Epidermal melanocyte (primary cell): ENCODE results near the gene DYRK1A.

ENCODE experiments used
- DNase-seq: peaks from one replicate; pipeline ENCODE4 v3.0.0; 2011; ENCODE audit warnings: low spot score; ENCODE audit not compliant: insufficient read length

The DYRK1A gene

GRCh38 chr21:37384416-37384815 lies 17.8 kb downstream of the DYRK1A start:
- no peak for DNase-seq

DNA sequence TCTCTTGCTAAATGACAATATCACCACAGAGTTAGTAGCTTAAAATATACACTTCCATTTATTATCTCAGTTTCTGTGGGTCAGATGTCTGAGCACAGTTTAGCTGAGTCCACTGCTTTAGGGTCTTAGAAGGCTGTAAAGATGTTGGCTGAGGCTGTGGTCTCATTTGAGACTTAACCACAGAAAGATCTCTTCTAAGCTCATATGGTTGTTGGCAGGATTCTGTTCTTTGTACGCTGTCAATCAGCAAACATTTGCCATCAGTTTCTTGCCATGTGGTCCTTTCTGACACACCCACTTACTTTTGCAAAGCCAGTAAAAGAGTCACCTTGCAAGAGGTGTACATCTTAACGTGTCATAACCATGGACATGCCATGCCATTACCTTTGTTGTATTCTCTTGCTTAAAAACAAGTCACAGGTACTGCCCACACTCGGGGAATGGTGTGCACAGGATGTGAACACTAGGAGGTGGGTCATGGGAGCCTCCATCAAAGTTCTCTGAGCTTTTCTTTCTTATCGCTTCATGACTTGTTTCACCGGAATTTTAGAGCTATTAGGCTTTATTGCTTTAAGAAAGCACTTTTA lies 18.7 kb downstream of the DYRK1A start:
- DNase-seq = no peak

- no peak for DNase-seq
Measured at GRCh38 chr21:37386151-37386550, 19.6 kb downstream of the DYRK1A start.

DNA sequence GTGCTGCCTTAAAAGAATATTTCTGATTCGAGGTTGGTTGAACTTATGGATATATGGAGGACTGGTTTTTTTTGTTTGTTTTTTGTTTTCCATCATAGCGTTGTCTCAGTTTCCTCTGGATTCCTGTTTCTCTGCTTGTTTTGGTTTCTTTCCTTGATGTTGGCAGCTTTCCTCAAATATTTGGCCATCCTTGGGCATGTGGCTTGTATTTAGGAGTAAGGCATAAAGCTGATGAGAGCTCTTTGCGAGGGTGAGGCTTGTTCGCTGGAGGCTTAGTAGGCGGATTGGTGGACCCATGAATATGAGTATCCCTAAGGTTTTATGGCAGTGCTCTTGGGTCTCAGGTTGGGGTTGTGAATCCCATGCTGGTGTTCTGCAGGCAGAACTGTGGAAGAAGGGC lies 22.9 kb downstream of the DYRK1A start:
- DNase-seq = no peak

- no peak for DNase-seq
Measured at GRCh38 chr21:37391666-37392065, 25.1 kb downstream of the DYRK1A start.

DNA sequence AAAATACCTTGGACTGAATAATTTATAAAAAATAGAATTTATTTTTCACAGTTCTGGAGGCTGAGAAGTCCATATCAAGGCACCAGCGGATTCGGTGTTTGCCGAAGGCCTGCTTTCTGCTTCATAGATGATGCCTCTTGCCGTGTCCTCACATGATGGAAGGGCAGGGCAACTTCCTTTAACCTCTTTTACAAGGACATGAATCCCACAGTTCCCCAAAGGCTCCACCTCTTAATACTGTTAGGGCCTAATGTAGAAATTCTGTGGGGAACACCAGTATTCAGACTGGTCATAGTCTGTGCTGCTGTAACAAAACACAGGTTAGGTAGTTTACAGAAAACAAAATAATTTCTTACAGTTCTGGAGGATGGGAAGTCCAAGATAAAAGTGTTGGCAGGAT lies 25.9 kb downstream of the DYRK1A start:
- no peak for DNase-seq

- DNase-seq = no peak
Measured at GRCh38 chr21:37393030-37393429, 26.5 kb downstream of the DYRK1A start.

GRCh38 chr21:37393786-37394185 lies 27.2 kb downstream of the DYRK1A start:
- DNase-seq = no peak

GRCh38 chr21:37395961-37396360 lies 29.4 kb downstream of the DYRK1A start:
- no peak for DNase-seq

- no peak for DNase-seq
Measured at GRCh38 chr21:37396855-37397254, 30.3 kb downstream of the DYRK1A start.

DNA sequence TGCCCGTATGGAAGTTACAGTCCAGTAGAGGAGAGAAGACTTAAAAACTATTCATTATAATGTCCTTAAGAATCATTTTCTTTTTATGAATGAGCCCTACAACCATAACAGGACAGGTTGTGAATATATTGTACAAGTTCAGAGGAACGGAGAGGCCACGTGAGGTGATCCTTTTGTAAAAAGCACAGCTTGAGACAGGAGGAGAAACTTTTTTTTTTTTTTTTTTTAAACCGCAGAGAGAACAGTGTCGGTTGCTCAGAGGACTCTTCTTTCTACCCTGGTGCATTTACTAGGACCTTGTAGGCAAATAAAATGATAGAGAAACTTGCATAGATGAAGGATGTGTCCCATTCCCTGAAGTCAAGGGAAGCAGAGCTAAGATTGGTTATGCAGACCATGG lies 32.1 kb downstream of the DYRK1A start:
- no peak for DNase-seq

DNA sequence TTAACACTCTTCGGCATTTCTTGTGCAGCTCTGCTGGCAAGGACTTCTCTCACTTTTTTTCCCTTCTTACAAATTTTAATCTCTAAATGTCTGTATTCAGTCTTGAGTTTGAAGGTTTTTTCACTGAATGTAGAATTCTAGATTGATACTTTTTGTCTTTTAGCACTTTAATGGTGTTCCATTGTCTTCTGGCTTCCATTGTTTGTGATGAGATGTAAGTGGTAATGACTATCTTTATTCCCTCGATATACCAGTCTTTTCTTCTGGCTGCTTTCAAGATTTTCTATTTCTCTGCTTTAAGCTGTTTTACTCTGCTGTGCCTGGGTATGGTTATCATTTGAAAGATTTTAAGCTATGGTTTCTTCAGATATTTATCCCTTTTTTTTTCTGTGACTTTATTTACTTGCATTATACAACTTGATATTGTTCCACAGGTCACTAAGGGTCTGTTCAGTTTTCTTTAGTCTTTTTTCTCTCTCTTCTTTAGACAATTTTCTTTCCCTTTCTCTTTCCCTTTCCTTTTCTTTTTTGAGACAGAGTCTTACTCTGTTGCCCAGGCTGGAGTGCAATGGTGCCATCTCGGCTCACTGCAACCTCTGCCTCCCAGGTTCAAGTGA lies 35.8 kb downstream of the DYRK1A start:
- no peak for DNase-seq

GRCh38 chr21:37405629-37406028 lies 39.1 kb downstream of the DYRK1A start:
- DNase-seq = no peak

DNA sequence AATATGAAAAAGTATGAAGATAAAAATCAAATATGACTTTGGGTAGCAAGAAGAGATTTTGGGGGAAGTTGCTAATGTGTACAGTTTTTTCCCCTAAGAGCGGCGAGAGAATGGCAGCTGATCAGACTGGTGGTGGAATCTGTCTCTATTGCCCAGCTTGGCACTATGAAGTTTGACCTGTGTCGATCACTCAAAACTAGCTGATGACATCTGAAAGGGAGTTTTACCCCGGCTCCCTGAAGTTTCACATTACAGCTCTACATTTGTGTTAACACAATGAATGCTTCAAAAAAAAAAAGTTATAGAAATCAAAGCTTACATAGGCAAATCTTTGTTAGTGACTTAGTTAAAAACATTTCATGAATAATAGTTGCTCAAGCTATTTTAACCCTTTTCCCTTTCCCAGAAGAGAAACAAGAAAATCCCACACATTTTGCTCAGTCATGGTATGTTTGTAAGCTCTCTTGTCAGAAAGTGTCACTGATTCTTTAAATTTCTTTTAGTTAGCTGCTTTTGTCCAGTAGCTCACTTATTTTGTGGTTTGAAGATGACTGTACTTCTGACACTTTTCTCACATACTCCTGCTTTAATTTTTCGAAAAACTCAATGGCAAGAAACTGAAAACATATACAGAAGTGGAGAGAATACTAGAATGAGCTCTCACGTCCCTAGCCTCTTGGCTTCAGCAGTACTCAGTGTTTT lies 41.3 kb downstream of the DYRK1A start:
- DNase-seq = no peak

- no peak for DNase-seq
Measured at GRCh38 chr21:37408464-37409193, 42.1 kb downstream of the DYRK1A start.

DNA sequence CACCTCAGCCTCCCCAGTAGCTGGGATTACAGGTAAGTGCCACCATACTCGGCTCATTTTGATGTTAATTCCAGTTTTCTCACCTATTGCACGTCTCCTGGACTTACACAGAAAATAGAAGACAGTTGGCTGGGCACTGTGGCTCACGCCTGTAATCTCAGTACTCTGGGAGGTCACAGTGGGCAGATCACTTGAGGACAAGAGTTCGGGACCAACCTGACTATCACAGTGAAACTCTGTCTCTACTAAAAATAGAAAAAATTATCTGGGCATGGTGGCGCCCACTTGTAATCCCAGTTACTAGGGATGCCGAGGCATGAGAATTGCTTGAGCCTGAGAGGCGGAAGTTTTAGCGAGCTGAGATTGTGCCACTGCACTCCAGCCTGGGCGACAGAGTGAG lies 44.1 kb downstream of the DYRK1A start:
- DNase-seq = no peak

DNA sequence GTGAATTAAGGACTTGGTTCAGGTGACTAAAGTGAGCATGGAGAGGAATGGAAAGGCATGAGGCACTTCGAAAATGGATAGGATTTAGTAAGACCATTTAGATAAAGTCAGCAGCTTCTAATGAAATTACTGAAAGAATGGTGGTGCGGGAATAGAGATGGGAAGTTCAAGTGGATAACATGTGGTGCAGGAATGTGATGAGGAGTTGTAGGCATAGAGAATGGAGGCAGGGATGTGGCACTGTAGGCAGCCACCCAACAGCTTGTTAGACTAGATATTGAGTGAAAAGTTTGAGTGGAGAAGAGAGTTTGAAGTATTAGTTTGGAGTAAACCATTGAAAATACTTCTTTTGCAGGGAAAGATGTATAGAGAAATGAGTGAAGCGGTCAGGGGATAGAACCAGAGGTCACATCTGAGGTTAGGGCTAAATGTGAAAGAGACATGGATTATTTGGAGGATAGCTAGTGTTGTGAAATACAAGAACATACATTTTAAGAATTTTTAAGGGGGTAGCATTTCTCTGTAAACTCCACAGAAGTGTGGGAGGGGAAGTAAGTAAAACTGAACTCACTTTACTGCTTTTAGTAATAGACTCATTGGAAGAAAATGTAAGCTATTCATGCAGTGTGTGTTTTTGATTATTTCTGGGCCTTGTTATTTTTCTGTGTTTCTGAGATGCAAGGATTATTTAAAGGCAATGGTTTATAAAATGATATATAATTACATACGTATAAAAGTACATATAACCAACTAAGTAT lies 46.2 kb downstream of the DYRK1A start:
- no peak for DNase-seq

DNA sequence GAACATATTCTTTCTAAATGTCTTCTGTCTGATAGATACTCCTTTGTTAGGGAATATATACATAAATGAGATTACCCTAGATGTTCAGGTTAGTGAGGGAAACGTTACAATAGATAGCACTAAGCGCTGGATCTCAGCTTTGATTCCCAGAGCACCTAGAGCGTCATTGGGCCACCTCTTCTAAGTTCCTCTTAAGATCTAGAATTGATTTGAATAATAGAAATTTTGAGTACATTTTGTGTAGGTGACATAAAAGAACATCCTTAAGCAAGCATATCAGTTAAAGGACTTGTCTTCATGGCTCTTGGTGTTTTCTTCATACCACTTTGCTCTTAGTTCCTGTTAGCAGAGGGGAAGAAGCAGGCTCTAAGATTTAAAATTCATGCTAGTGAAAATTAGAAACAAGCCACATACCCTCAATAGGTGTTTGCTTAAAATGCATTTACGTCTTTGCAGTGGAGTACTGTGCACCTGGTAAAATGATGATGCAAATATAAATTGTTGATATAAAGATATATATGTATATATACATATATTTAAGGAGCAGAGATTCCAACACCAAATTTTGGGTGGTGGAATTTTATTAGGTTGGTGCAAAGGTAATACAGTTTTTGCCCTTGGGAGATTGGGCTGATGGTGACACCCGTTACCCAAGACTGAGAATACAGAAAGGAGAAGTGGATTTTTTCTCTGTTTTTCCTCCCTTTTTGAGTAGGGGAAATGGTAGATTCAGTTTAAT lies 47.1 kb downstream of the DYRK1A start:
- no peak for DNase-seq

DNA sequence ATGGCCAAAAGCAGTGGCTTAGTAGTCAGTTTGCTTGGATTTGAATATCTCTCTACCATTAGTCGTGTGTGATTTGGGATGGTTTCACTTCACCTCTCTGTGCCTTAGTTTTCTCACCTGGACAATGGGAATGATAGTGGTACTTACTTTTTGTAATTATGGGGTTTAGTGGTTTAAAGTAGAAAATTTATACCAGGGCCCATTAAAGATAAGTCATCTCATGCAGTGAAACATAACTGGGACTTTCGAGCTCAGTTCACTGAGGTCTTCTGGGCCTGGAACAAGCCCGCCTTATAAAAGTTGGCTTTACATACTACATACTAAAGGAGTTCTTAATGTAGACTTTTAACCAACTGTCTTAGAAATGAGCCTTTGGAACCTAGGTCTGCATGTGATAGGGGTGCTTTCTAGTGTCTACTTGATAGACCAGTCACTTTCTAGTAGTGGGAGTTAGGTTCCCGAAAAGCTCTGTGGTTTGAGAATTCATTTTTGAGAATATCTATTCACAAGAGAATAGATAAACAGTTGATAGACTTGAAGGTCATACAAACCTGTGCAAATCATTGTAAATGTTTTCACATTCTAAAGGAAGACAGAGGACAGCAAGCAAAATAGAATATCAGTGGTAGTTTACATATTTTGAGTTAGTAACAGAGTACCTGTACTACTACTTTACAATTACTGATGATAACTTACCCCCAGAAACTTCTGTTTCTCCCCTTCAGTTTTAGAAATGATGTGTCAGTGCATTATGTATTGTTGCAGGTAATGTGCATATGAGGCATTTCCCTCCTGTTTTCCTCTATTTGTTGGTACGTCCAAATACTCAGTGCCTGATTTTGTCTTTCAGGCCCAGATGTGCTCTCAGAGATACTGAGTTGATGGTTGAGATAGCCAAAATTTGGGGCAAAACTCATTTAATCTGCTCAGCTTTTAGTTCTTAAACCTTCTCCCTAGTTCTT lies 48.0 kb downstream of the DYRK1A start:
- DNase-seq = no peak

- DNase-seq = no peak
Measured at GRCh38 chr21:37415939-37416338, 49.4 kb downstream of the DYRK1A start.
